Esophagus muscularis mucosa (tissue), 4 donors: ENCODE measurements around the gene ARHGAP24. TPM values are rescaled to one million over a fixed set of nuclear protein-coding genes. Genes with fewer than 3 reads are reported as not detected.
"Not testable (repeated sequence)": the region's sequence is repeated elsewhere in the genome, so short reads cannot be mapped to it uniquely, and the experiment has no call there.

Experiments
- DNase-seq: peaks from one replicate; pipeline ENCODE4 v3.0.0-alpha.2; 2017; ENCODE audit errors: extremely low spot score
- H3K27ac ChIP-seq, 4 donors: fragments of 200-600 bp; sonication (generic); replicated peaks in 1 of 4; 1 replicate in 3 of 4; 2 replicates in 1 of 4; pipeline ENCODE4 v1.5.1; 2016 to 2019; ENCODE audit warnings: mild to moderate bottlenecking in 1 of 4
- H3K27me3 ChIP-seq, 4 donors: fragments of 200-600 bp; sonication (generic); one replicate each; pipeline versions ENCODE4 v1.5.1 to v1.6.0; 2016 to 2019
- H3K36me3 ChIP-seq, 4 donors: fragments of 200-600 bp; sonication (generic); one replicate each; pipeline ENCODE4 v1.5.1; 2016 to 2019
- H3K4me1 ChIP-seq, 4 donors: fragments of 200-600 bp; sonication (generic); one replicate each; pipeline ENCODE4 v1.5.1; 2016 to 2019
- H3K4me3 ChIP-seq, 4 donors: fragments of 200-600 bp; sonication (generic); 1 replicate in 2 of 4; 2 replicates in 2 of 4; pipeline ENCODE4 v1.5.1; 2016 to 2019; ENCODE audit warnings: mild to moderate bottlenecking in 4 of 4, moderate library complexity in 1 of 4
- H3K9me3 ChIP-seq, 4 donors: fragments of 200-600 bp; sonication (generic); 1 replicate in 3 of 4; 2 replicates in 1 of 4; pipeline ENCODE4 v1.5.1; 2016 to 2019
- CTCF ChIP-seq, 3 experiments: fragments of 200-600 bp in 2 of 3; fragments of 450-650 bp in 1 of 3; sonication (generic) in 2 of 3; IDR thresholded peaks; one replicate each; pipeline ENCODE4 v1.5.1; 2017 to 2019; ENCODE audit warnings: antibody characterized with exemption in 3 of 3, mild to moderate bottlenecking in 2 of 3, moderate library complexity in 1 of 3
- EP300 ChIP-seq: sonication (generic); formaldehyde crosslinking; IDR thresholded peaks from one replicate; pipeline ENCODE4 v1.6.1; 2017; ENCODE audit warnings: antibody characterized with exemption
- POLR2A ChIP-seq: fragments of 450-650 bp; IDR thresholded peaks from one replicate; pipeline ENCODE4 v1.6.1; 2017; ENCODE audit warnings: antibody characterized with exemption, moderate library complexity, mild to moderate bottlenecking, low read depth
- POLR2AphosphoS5 ChIP-seq, 2 donors: sonication (generic); formaldehyde crosslinking; IDR thresholded peaks; one replicate each; pipeline ENCODE4 v1.6.1; 2017; ENCODE audit warnings: antibody characterized with exemption in 2 of 2
- WGBS: methylation state at CpG from one replicate; pipeline ENCODE4 v1.1.5; 2018; 5-methylcytosine and 5-hydroxymethylcytosine counted together
- intact Hi-C: fragments of 100-400 bp; cut with DNase I; formaldehyde crosslinking; loops from one replicate; pipeline ENCODE4 v1.15.1; 2023
- total RNA-seq, 4 donors: library from RNA; depleted of rRNA; stranded (reverse); fragments of >200 nt; gene quantifications; one replicate each; pipeline versions ENCODE4 v1.1.0 to v1.2.1, GENCODE V29; 2016

Gene ARHGAP24
- total RNA-seq, 4 donors from 2014 or later = 17.6 to 30.2 (median 23.6) TPM

DNA sequence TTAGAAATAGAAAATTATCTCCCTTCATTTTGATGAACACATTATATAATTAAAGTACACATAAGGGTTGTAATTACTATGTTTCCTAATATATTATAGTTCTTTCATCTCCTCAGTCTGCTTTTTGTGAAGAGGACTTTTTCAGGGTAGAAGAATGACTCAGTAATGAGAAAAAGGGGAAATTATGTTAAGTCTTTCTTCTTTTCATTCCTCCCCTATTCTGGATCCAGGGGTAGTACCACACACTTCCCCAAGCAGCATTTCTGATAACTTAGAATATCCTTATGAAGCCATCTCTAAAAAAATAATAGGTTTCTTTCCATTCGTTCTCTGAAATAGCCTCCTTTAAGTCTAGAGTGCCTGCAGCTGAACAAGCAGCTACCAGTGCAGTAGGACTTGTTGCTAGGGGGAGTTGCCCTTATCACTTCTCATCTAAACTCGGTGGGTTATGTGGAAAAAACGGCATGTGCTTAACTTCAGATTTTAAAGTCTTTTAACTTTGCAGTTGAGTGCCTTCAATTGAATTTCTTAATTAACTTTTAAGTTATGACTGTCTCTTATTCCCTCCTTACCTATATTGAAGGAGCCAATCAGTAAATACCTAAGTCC lies 184.8 kb downstream of the ARHGAP24 start:
- Histone ChIP-seq H3K9me3 (no peaks in the 10 kb centered on the region), H3K36me3 (no peaks in the 10 kb centered on the region), H3K4me1 (peaks cover 0 to 7% (median 3%) of the 10 kb centered on the region in 4 donors), H3K4me3 (no peak overlapping the region), H3K27me3 (no peaks in the 10 kb centered on the region), H3K27ac (no peak overlapping the region)
- 55% methylated on average over 3 of the region's 3 CpGs for WGBS
- intact Hi-C loops = no loop called here
- DNase-seq = no peak
- TF ChIP-seq EP300 (no peak), CTCF (IDR thresholded peaks at IDR 0.05) (no peak), POLR2A (no peak), POLR2AphosphoS5 (IDR thresholded peaks at IDR 0.05) (no peak)

DNA sequence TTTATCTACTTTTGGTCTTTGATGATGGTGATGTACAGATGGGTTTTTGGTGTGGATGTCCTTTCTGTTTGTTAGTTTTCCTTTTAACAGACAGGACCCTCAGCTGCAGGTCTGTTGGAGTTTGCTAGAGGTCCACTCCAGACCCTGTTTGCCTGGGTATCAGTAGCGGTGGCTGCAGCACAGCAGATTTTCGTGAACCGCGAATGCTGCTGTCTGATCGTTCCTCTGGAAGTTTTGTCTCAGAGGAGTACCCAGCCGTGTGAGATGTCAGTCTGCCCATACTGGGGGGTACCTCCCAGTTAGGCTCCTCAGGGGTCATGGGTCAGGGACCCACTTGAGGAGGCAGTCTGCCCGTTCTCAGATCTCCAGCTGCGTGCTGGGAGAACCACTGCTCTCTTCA lies 191.7 kb downstream of the ARHGAP24 start:
- H3K27me3 ChIP-seq, DNase-seq, H3K4me1 ChIP-seq, H3K4me3 ChIP-seq, H3K9me3 ChIP-seq, H3K27ac ChIP-seq, intact Hi-C loops, H3K36me3 ChIP-seq: not testable (repeated sequence)
- WGBS = 93% methylated on average over 6 of the region's 8 CpGs

DNA sequence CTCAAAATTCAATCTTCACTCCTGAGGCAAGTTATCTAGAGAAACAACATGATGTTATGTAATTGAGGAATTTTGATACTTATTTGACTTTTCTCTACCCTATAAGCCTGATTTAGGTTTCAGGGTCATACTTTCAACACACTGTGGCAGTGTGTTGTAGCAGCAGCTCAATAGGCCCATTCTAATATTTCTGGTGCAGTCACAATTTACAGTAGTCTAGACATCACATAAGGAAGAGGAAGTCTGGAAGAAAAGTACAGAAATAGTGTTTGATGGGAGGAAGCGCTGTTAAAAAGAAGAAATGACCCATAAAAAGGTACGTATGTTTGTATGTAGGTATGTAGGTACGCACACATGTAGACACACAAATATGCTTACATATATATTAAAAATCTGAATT lies 194.3 kb downstream of the ARHGAP24 start:
- no peak overlapping the region for H3K4me3 ChIP-seq
- no peaks in the 10 kb centered on the region for H3K4me1 ChIP-seq
- no peaks in the 10 kb centered on the region for H3K36me3 ChIP-seq
- no peak for DNase-seq
- no peaks in the 10 kb centered on the region for H3K27me3 ChIP-seq
- TF ChIP-seq CTCF (IDR thresholded peaks at IDR 0.05) (no peak), POLR2A (no peak), EP300 (no peak), POLR2AphosphoS5 (IDR thresholded peaks at IDR 0.05) (no peak)
- no peak overlapping the region for H3K27ac ChIP-seq
- 83% methylated on average over 3 of the region's 3 CpGs for WGBS
- H3K9me3 ChIP-seq = peaks cover 0 to 6% (median 3%) of the 10 kb centered on the region in 4 donors
- intact Hi-C loops = no loop called here

- Histone ChIP-seq H3K9me3 (peaks cover 0 to 6% (median 3%) of the 10 kb centered on the region in 4 donors), H3K4me3 (no peak overlapping the region), H3K36me3 (no peaks in the 10 kb centered on the region), H3K4me1 (no peaks in the 10 kb centered on the region), H3K27ac (no peak overlapping the region), H3K27me3 (no peaks in the 10 kb centered on the region)
- no peak for TF ChIP-seq CTCF (IDR thresholded peaks at IDR 0.05)
- no peak for TF ChIP-seq POLR2A
- TF ChIP-seq POLR2AphosphoS5 (IDR thresholded peaks at IDR 0.05) = no peak
- no peak for TF ChIP-seq EP300
- WGBS = 86% methylated on average over 3 of the region's 3 CpGs
- no peak for DNase-seq
- intact Hi-C loops = no loop called here
Observed at GRCh38 chr4:85669992-85670548, 195.1 kb downstream of the ARHGAP24 start.

- Histone ChIP-seq H3K4me1 (no peaks in the 10 kb centered on the region), H3K27ac (no peak overlapping the region), H3K36me3 (no peaks in the 10 kb centered on the region), H3K27me3 (no peaks in the 10 kb centered on the region), H3K4me3 (no peak overlapping the region), H3K9me3 (peaks cover 0 to 6% (median 3%) of the 10 kb centered on the region in 4 donors)
- intact Hi-C loops = no loop called here
- WGBS = 92% methylated on average over 2 of the region's 2 CpGs
- DNase-seq = no peak
- no peak for TF ChIP-seq EP300
- no peak for TF ChIP-seq CTCF (IDR thresholded peaks at IDR 0.05)
- no peak for TF ChIP-seq POLR2A
- TF ChIP-seq POLR2AphosphoS5 (IDR thresholded peaks at IDR 0.05) = no peak
Observed at GRCh38 chr4:85671120-85671519, 196.2 kb downstream of the ARHGAP24 start.
